Left lung (tissue), 10 donors: ENCODE results near the gene TGM6. TPM values are rescaled to one million over a fixed set of nuclear protein-coding genes. Genes with fewer than 3 reads are reported as not detected.

Experiments
- ATAC-seq: fragments of 200-7000 bp; cut with Tn5 transposase; one replicate; pipeline ENCODE4 v1.9.1; 2020; ENCODE audit warnings: moderate library complexity
- DNase-seq, 4 donors: peaks; one replicate each; pipeline ENCODE4 v3.0.0-alpha.2; 2013 to 2020
- H3K27ac ChIP-seq, 2 donors: fragments of 200-600 bp; sonication (generic) in 1 of 2; one replicate each; pipeline versions ENCODE4 v1.5.0 to v1.8.0; 2020 to 2021
- H3K27me3 ChIP-seq, 2 donors: fragments of 200-600 bp; sonication (generic) in 1 of 2; one replicate each; pipeline versions ENCODE4 v1.5.0 to v1.8.0; 2020 to 2021
- H3K36me3 ChIP-seq, 2 donors: fragments of 200-600 bp; sonication (generic) in 1 of 2; one replicate each; pipeline versions ENCODE4 v1.5.0 to v1.8.0; 2020 to 2021
- H3K4me1 ChIP-seq, 2 donors: fragments of 200-600 bp; one replicate each; pipeline ENCODE4 v1.8.0; 2021
- H3K4me3 ChIP-seq, 2 donors: fragments of 200-600 bp; sonication (generic) in 1 of 2; one replicate each; pipeline versions ENCODE4 v1.5.0 to v1.8.0; 2020 to 2021; ENCODE audit warnings: mild to moderate bottlenecking in 1 of 2
- H3K9me3 ChIP-seq, 2 donors: fragments of 200-600 bp; sonication (generic) in 1 of 2; one replicate each; pipeline versions ENCODE4 v1.5.0 to v1.8.0; 2020 to 2021
- intact Hi-C, 2 donors: fragments of 100-400 bp; cut with DNase I; formaldehyde crosslinking; loops; one replicate each; pipeline versions ENCODE4 v1.11.2 to v1.14.2; 2022
- polyA plus RNA-seq, 6 donors: library from polyadenylated mRNA; unstranded; fragments of 120-200 nt; gene quantifications; one replicate each; pipeline ENCODE4 v1.2.1, GENCODE V29; 2013; ENCODE audit not compliant: insufficient read length in 6 of 6
- total RNA-seq, 2 donors: library from RNA; stranded (reverse); fragmentation: NEBNext Ultra II Directional; extraction: Animal tissue kit (Norgen Biotek cat#: 25700); gene quantifications; one replicate each; pipeline ENCODE4 v1.2.1, GENCODE V29; 2021
- TF ChIP-seq, protein P1 (sequence below), 2 donors: fragments of 200-600 bp; sonication (generic) in 1 of 2; IDR thresholded peaks; one replicate each; pipeline versions ENCODE4 v1.5.0 to v1.8.0; 2021; ENCODE audit warnings: antibody characterized with exemption in 2 of 2
- donor health status: DM: no; HTN: yes; CAD: no.
- donor health status: DM: no; HTN: no; CAD: no.

TGM6 gene
- total and polyA plus RNA-seq, 8 donors = not detected

DNA sequence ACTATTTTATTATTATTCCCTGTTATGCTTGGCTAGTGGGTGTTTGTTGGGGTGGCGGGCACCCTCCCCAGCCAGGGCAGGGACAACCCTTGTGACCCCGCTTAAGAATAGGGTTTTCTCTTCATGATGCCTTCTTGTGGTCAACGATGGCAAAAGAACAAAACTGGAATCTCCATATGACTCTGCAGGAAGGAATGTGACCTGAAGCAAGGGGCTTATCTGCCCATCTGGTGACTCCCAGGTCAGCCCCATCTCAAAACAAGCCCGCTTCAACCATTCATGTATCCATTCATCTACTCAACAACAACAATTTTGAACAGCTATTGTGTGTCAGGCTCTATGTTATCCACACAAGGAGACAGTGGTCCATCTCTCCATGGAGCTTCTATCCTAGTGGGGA, 30.9 kb upstream of the TGM6 start:
- ATAC-seq = no peak
- Histone ChIP-seq H3K9me3 (no peaks in the 10 kb centered on the region), H3K4me1 (no peaks in the 10 kb centered on the region)

DNA sequence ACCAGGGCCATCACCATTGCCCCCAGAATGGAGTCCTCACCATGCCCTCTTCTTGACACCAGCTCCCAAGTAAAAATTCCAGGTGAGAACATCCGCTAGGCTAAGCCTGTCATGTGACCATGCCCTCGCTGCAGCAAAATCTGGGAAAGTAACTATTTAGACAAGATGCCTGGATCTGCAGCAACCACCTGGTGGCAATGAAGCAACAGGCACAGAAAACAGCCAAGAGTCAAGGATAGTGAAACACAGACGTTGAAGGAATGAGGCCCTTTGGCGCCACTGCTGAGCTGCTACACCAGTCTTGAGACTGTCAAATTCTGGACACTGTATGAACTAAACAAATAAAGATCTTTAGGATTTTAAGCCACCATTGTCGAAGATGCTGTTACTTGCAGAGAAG, 30.1 kb upstream of the TGM6 start:
- no peaks in the 10 kb centered on the region for H3K36me3 ChIP-seq
- ATAC-seq = no peak

More for the DNA sequence above, 30.9 kb upstream of the TGM6 start:
- Histone ChIP-seq H3K27me3 (peaks cover 0 to 54% of the 10 kb centered on the region in 2 donors), H3K4me3 (no peak overlapping the region), H3K27ac (no peak overlapping the region), H3K36me3 (no peaks in the 10 kb centered on the region)
- TF ChIP-seq, protein P1, sequence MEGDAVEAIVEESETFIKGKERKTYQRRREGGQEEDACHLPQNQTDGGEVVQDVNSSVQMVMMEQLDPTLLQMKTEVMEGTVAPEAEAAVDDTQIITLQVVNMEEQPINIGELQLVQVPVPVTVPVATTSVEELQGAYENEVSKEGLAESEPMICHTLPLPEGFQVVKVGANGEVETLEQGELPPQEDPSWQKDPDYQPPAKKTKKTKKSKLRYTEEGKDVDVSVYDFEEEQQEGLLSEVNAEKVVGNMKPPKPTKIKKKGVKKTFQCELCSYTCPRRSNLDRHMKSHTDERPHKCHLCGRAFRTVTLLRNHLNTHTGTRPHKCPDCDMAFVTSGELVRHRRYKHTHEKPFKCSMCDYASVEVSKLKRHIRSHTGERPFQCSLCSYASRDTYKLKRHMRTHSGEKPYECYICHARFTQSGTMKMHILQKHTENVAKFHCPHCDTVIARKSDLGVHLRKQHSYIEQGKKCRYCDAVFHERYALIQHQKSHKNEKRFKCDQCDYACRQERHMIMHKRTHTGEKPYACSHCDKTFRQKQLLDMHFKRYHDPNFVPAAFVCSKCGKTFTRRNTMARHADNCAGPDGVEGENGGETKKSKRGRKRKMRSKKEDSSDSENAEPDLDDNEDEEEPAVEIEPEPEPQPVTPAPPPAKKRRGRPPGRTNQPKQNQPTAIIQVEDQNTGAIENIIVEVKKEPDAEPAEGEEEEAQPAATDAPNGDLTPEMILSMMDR (IDR thresholded peaks at IDR 0.05) = no peak
- intact Hi-C loops = no loop called here
- no peak for DNase-seq

DNA sequence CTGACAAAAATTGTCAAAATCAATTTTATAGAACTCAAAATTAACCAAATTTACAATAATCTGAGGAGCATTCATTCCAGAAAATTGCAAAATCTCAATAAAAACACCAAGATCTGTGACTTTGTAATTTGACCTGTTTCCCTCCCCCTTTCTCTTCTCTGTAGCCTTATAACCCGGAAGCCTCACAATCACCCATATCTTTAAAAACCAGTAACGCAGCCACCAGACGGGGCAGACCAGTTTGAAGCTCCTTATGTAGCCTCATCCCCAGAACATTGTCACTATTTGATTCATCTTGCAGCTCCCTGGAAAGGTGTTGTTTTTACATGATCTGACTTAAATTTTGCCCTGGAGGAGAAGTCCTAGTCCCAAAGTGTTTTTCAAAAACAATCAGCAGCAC, 27.5 kb upstream of the TGM6 start:
- H3K9me3 ChIP-seq = no peaks in the 10 kb centered on the region
- ATAC-seq = no peak
- intact Hi-C loops = no loop called here
- H3K4me3 ChIP-seq = no peak overlapping the region
- TF ChIP-seq, protein P1 (IDR thresholded peaks at IDR 0.05) = no peak
- peaks cover 0 to 50% of the 10 kb centered on the region in 2 donors for H3K27me3 ChIP-seq
- H3K27ac ChIP-seq = no peak overlapping the region
- H3K36me3 ChIP-seq = no peaks in the 10 kb centered on the region
- DNase-seq = no peak
- no peaks in the 10 kb centered on the region for H3K4me1 ChIP-seq

More for the DNA sequence above, 30.1 kb upstream of the TGM6 start:
- H3K4me1 ChIP-seq = no peaks in the 10 kb centered on the region
- TF ChIP-seq, protein P1 (IDR thresholded peaks at IDR 0.05) = no peak
- intact Hi-C loops = no loop called here
- no peaks in the 10 kb centered on the region for H3K9me3 ChIP-seq
- H3K27me3 ChIP-seq = peaks cover 0 to 62% of the 10 kb centered on the region in 2 donors
- H3K4me3 ChIP-seq = no peak overlapping the region
- DNase-seq = no peak
- no peak overlapping the region for H3K27ac ChIP-seq

DNA sequence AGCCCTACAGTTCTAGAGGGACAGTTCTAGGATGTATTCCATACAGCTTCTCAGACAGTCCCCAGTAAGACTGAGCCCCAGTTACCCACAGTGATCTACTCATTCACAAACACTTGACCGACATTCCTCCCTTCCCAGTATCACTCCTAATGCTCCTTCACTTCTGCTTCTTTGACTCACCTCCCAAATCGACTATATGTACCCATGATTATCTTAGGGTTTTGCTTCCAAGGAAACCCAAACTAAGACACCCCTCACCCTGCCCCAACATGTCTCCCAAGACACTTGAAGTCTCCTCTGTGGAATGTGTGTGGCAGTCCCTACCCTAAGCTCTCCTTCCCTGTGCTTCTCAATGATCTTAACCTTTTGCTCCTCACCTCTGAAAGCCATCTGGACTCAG, 23.6 kb upstream of the TGM6 start:
- DNase-seq (no peak), ATAC-seq (no peak)
- intact Hi-C loops = no loop called here
- TF ChIP-seq, protein P1 (IDR thresholded peaks at IDR 0.05) = no peak
- H3K36me3 ChIP-seq = no peaks in the 10 kb centered on the region
- H3K27ac ChIP-seq = no peak overlapping the region
- H3K27me3 ChIP-seq = peaks cover 0 to 34% of the 10 kb centered on the region in 2 donors
- H3K4me3 ChIP-seq = no peak overlapping the region
- no peaks in the 10 kb centered on the region for H3K4me1 ChIP-seq
- H3K9me3 ChIP-seq = peaks cover 0 to 15% of the 10 kb centered on the region in 2 donors

DNA sequence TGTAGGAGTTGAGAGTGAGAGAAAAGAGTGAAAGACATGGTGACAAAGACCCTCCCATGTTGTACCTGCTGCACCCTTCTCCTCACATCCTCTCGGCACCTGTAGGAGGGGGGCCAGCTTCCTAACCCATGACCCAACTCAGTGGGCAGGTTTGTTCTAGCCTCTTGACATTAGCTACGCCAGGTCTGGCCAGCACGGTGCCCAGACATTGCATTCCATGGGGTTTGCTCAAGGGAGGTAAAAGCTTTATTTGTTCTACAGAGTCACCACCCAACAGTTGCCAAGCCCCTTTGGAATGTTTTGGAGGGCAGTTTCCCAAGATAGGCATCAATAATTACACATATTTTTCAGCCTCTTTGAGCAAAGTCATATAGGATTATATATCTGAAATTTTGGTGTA, 22.7 kb upstream of the TGM6 start:
- H3K9me3 ChIP-seq = peaks cover 0 to 15% of the 10 kb centered on the region in 2 donors
- ATAC-seq (no peak), DNase-seq (no peak)
- no peaks in the 10 kb centered on the region for H3K4me1 ChIP-seq
- intact Hi-C loops = no loop called here
- H3K4me3 ChIP-seq = no peak overlapping the region
- H3K27ac ChIP-seq = no peak overlapping the region
- no peaks in the 10 kb centered on the region for H3K36me3 ChIP-seq
- TF ChIP-seq, protein P1 (IDR thresholded peaks at IDR 0.05) = no peak
- H3K27me3 ChIP-seq = peaks cover 0 to 25% of the 10 kb centered on the region in 2 donors
